Stomach (tissue), 9 donors: ENCODE measurements around the gene SIRT2. TPM values are rescaled to one million over a fixed set of nuclear protein-coding genes. Genes with fewer than 3 reads are reported as not detected.

Experiments
- DNase-seq, 2 donors: peaks; one replicate each; pipeline versions ENCODE4 v3.0.0 to v3.0.0-alpha.2; 2013 to 2019
- H3K27ac ChIP-seq, 5 donors: fragments of 200-600 bp in 4 of 5; sonication (generic) in 4 of 5; one replicate each; pipeline ENCODE4 v1.5.1; 2013 to 2019; ENCODE audit warnings: mild to moderate bottlenecking in 1 of 5, moderate library complexity in 1 of 5
- H3K27me3 ChIP-seq, 3 donors: fragments of 200-600 bp; sonication (generic); one replicate each; pipeline ENCODE4 v1.5.1; 2017 to 2019; ENCODE audit warnings: mixed run types in 1 of 3
- H3K36me3 ChIP-seq, 4 donors: fragments of 200-600 bp; sonication (generic); 1 replicate in 3 of 4; 2 replicates in 1 of 4; pipeline ENCODE4 v1.5.1; 2016 to 2019
- H3K4me1 ChIP-seq, 4 donors: fragments of 200-600 bp; sonication (generic); one replicate each; pipeline ENCODE4 v1.5.1; 2016 to 2019
- H3K4me3 ChIP-seq, 4 donors: fragments of 200-600 bp; sonication (generic) in 3 of 4; one replicate each; pipeline ENCODE4 v1.5.1; 2016 to 2019; ENCODE audit warnings: mild to moderate bottlenecking in 1 of 4
- H3K9me3 ChIP-seq, 4 donors: fragments of 200-600 bp; sonication (generic); one replicate each; pipeline ENCODE4 v1.5.1; 2016 to 2019
- CTCF ChIP-seq, 7 experiments: fragments of 450-650 bp in 4 of 7; fragments of 200-600 bp in 3 of 7; sonication (generic) in 3 of 7; IDR thresholded peaks; one replicate each; pipeline ENCODE4 v1.5.1; 2016 to 2019; ENCODE audit warnings: antibody characterized with exemption in 7 of 7, control low read depth in 2 of 7, mild to moderate bottlenecking in 1 of 7
- EP300 ChIP-seq: sonication (generic); formaldehyde crosslinking; IDR thresholded peaks from one replicate; pipeline ENCODE4 v1.6.1; 2017; ENCODE audit warnings: antibody characterized with exemption
- POLR2A ChIP-seq, 4 donors: fragments of 450-650 bp; IDR thresholded peaks; one replicate each; pipeline ENCODE4 v1.6.1; 2016; ENCODE audit warnings: antibody characterized with exemption in 4 of 4, control low read depth in 2 of 4, mild to moderate bottlenecking in 1 of 4, moderate library complexity in 1 of 4
- POLR2AphosphoS5 ChIP-seq, 3 donors: sonication (generic); formaldehyde crosslinking; IDR thresholded peaks; one replicate each; pipeline ENCODE4 v1.6.1; 2016; ENCODE audit warnings: antibody characterized with exemption in 3 of 3
- WGBS, 5 donors: extraction: QIAGEN DNeasy Blood & Tissue Kit in 3 of 5; methylation state at CpG; one replicate each; pipeline versions ENCODE4 v1.1.5 to v1.1.7; 2013 to 2018; 5-methylcytosine and 5-hydroxymethylcytosine counted together
- intact Hi-C: fragments of 100-400 bp; cut with DNase I; formaldehyde crosslinking; loops from one replicate; pipeline ENCODE4 v1.15.1; 2023; ENCODE audit warnings: low total_unique reads
- polyA plus RNA-seq, 3 donors: library from polyadenylated mRNA; stranded (reverse); fragments of 200-250 nt; gene quantifications; one replicate each; pipeline ENCODE4 v1.2.3, GENCODE V29; 2013
- total RNA-seq, 5 donors: library from RNA; depleted of rRNA; stranded (reverse); fragments of >200 nt; gene quantifications; one replicate each; pipeline versions ENCODE4 v1.1.0 to v1.2.3, GENCODE V29; 2014 to 2016
- donor health status: healthy with polysubstance abuse.
- donor health status: Bipolar disorder and iron deficiency.
- donor health status: healthy.

SIRT2 gene
- total and polyA plus RNA-seq, 8 donors, result 21.1 to 764 (median 34.3) TPM

DNA sequence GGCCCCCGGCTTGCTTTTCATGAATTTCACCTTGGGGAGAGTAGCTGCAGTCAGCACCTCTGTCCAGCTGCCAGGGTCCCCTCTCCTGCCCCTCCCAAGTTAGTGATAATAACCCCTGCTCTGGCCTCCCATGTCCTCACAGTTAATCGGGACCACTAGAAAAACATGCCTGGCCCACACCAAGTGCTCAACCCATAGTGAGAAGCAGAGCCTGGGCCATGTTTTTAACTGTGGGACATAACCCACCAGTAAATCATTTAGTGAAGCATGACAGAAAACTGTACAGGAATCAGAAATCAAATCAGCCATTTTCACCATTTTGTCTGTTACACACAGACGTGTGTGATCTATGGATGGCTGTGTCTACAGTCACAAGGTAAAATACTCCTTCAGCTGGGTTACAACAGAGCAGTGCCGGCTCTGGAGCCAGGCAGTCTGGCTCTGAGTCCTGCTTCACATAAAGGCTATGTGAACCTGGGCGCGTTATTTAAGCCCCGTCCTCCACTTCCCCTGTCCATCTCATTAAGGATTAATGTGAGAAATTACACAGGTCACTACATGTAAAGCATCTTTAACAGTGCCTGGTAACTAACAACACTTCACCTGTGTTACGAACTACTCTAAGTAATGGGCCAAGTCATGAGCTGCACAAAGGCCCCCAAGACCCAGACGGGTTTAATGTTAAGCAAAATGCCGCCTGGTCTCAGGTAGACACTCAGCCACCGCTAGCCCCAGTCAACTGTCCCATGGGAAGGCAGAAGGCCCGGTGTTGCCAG, 60.2 kb downstream of the SIRT2 start:
- intact Hi-C loops, result no loop called here
- Histone ChIP-seq H3K4me1 (peaks cover 47 to 90% (median 71%) of the 10 kb centered on the region in 4 donors), H3K27ac (peak overlapping the region; percentile 63 to 78 (median 68)), H3K36me3 (peaks cover 86 to 97% (median 95%) of the 10 kb centered on the region in 4 donors), H3K4me3 (peak overlapping the region in 1 of 4 donors; percentile 12), H3K27me3 (no peaks in the 10 kb centered on the region), H3K9me3 (no peaks in the 10 kb centered on the region)
- peak in 1 of 2 donors; percentile 8 for DNase-seq
- WGBS, 5 donors, result 66 to 76% (median 73%) methylated on average over 12 of the region's 12 CpGs
- TF ChIP-seq EP300 (no peak), CTCF (IDR thresholded peaks at IDR 0.05) (no peak), POLR2AphosphoS5 (IDR thresholded peaks at IDR 0.05) (no peak), POLR2A (IDR thresholded peaks at IDR 0.05) (no peak)

DNA sequence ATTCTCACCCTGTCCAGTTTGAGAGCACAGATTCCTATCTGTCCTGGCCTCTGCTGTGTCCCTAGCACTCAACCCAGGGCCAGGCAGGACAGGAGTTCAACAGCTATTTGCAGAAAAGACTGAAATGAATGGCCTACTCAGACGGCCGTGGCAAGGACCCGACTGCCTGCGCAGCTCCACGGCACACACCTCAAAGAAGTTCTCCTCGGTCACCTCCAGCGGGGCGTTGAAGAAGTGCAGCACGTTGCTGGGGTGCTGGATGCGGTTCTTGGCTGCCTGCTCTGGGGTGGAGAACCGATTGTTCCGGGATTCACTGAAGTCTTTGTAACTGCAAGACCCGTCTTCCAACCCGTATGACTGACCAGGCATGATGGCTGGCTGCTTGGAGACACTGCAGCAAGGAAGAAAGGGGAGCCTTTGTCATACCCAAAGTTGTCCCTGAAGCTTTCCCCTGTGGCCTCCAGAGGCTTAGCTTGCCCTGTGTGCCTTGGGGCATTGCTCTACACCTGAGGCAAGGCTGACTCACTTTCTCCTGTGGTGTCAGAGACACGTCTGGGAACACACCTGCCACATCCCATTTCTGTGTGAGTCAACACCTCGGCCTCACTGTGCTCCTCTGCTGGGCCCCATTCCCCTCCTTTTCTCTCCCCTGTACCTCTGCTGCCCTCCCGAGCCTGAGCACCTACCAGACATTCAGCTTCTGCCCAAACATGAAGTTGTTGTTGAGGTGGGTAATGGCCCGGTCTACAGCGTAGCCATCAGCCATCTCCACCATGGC, 61.0 kb downstream of the SIRT2 start:
- no peaks in the 10 kb centered on the region for H3K27me3 ChIP-seq
- H3K9me3 ChIP-seq, result no peaks in the 10 kb centered on the region
- H3K27ac ChIP-seq, result peak overlapping the region; percentile 63 to 78 (median 68)
- H3K4me3 ChIP-seq, result peak overlapping the region in 1 of 4 donors; percentile 12
- peaks cover 78 to 89% (median 87%) of the 10 kb centered on the region in 4 donors for H3K36me3 ChIP-seq
- 43 to 70% (median 48%) methylated on average over 13 to 19 of the region's 19 CpGs for WGBS, 5 donors
- intact Hi-C loops, result no loop called here
- DNase-seq, result peak; percentile 67 to 78
- peak in 1 of 7 experiments; percentile 23 for TF ChIP-seq CTCF (IDR thresholded peaks at IDR 0.05)
- no peak for TF ChIP-seq POLR2A (IDR thresholded peaks at IDR 0.05)
- no peak for TF ChIP-seq EP300
- TF ChIP-seq POLR2AphosphoS5 (IDR thresholded peaks at IDR 0.05), result peak in 2 of 3 donors; percentile 30 to 72
- H3K4me1 ChIP-seq, result peaks cover 47 to 82% (median 67%) of the 10 kb centered on the region in 4 donors

- H3K4me1 ChIP-seq, result peaks cover 47 to 81% (median 62%) of the 10 kb centered on the region in 4 donors
- 41 to 72% (median 54%) methylated on average over 7 of the region's 7 CpGs for WGBS, 5 donors
- peak; percentile 55 to 72 for DNase-seq
- intact Hi-C loops, result no loop called here
- H3K27me3 ChIP-seq, result no peaks in the 10 kb centered on the region
- H3K9me3 ChIP-seq, result no peaks in the 10 kb centered on the region
- H3K27ac ChIP-seq, result peak overlapping the region; percentile 63 to 78 (median 68)
- peak overlapping the region in 1 of 4 donors; percentile 12 for H3K4me3 ChIP-seq
- H3K36me3 ChIP-seq, result peaks cover 71 to 82% (median 80%) of the 10 kb centered on the region in 4 donors
- TF ChIP-seq EP300, result no peak
- TF ChIP-seq POLR2AphosphoS5 (IDR thresholded peaks at IDR 0.05), result peak in 2 of 3 donors; percentile 27 to 65
Measured at GRCh38 chr19:38837656-38838121, 61.7 kb downstream of the SIRT2 start.

DNA sequence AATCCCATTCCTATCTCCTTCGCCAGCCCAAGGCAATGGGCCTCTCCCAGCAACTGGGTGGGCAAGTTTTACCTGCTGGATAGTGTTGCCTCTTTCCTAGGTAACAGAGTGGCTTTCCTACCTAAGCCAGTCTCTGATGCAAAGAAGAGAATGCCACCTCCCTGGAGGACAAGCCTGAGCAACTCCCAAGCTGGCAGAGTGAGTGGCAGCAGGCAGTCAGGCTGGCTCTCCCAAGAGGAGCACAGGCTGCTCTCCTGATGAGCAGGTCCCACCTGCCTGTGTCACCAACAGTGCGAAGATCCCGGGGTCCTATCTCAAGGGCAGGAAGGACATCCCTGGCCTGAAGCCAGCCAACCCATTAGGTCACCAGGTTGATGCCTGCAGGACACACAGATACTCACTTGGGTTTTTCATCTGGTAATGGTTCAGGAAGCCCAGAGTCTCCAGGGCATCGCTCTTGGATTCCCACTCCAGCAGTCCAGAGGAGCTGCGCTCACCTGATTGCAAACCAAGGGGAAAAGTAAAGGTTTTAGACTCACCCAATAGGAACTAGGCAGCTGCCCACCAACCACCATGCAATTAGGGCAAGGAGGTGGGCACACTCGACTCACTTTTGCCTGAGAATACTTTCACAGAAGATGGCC, 62.3 kb downstream of the SIRT2 start:
- intact Hi-C loops, result no loop called here
- H3K27ac ChIP-seq, result peak overlapping the region; percentile 63 to 78 (median 68)
- DNase-seq, result no peak
- peaks cover 66 to 76% (median 74%) of the 10 kb centered on the region in 4 donors for H3K36me3 ChIP-seq
- no peaks in the 10 kb centered on the region for H3K9me3 ChIP-seq
- H3K4me3 ChIP-seq, result no peak overlapping the region
- no peaks in the 10 kb centered on the region for H3K27me3 ChIP-seq
- TF ChIP-seq CTCF (IDR thresholded peaks at IDR 0.05) (no peak), POLR2AphosphoS5 (IDR thresholded peaks at IDR 0.05) (no peak), POLR2A (IDR thresholded peaks at IDR 0.05) (no peak), EP300 (no peak)
- H3K4me1 ChIP-seq, result peaks cover 53 to 81% (median 67%) of the 10 kb centered on the region in 4 donors
- 60 to 91% (median 77%) methylated on average over 6 of the region's 6 CpGs for WGBS, 5 donors
